Measurements from ENCODE around the gene IGFBP1. TPM values are rescaled to one million over a fixed set of nuclear protein-coding genes. Genes with fewer than 3 reads are reported as not detected.

The IGFBP1 gene
- total RNA-seq, 3 donors from 2014 or later = not detected

DNA sequence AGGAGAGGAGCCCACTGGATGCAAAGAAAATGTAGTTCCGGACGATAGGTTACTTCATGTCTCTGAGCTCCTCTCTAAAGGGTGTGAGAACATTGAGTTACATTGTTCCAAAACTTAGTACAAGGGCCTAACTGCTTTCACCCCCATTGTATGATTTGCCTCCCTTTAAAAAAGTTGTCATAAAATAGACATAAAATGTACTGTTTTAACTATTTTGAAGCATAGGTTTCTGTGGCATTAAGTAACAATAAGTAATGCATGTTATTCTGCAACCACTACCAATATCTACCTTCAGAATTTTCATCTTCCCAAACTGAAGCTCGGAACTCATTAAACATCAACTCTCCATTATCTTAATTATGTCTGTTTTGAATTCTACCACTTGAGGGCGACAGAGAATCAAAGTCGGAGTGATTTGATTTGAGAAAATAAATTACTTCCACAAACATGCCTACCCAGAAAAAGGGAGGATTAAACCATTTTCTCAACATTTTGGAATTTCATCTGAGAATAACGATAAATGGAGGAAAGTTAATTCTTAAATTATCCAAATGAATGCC lies 2.7 kb downstream of the IGFBP1 start:
- H3K36me3 ChIP-seq (ENCODE audit: low read depth) = no peaks in the 10 kb centered on the region
- no peaks in the 10 kb centered on the region for H3K9me3 ChIP-seq
- intact Hi-C loops (cut with DNase I, micrococcal nuclease) = no loop called here
- peak in 1 of 3 donors; percentile 17 for DNase-seq
- H3K4me1 ChIP-seq (ENCODE audit: low read depth) = no peaks in the 10 kb centered on the region
- ATAC-seq = no peak
- TF ChIP-seq, protein P1, sequence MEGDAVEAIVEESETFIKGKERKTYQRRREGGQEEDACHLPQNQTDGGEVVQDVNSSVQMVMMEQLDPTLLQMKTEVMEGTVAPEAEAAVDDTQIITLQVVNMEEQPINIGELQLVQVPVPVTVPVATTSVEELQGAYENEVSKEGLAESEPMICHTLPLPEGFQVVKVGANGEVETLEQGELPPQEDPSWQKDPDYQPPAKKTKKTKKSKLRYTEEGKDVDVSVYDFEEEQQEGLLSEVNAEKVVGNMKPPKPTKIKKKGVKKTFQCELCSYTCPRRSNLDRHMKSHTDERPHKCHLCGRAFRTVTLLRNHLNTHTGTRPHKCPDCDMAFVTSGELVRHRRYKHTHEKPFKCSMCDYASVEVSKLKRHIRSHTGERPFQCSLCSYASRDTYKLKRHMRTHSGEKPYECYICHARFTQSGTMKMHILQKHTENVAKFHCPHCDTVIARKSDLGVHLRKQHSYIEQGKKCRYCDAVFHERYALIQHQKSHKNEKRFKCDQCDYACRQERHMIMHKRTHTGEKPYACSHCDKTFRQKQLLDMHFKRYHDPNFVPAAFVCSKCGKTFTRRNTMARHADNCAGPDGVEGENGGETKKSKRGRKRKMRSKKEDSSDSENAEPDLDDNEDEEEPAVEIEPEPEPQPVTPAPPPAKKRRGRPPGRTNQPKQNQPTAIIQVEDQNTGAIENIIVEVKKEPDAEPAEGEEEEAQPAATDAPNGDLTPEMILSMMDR (IDR thresholded peaks at IDR 0.05) = no peak
- H3K4me3 ChIP-seq = no peak overlapping the region

DNA sequence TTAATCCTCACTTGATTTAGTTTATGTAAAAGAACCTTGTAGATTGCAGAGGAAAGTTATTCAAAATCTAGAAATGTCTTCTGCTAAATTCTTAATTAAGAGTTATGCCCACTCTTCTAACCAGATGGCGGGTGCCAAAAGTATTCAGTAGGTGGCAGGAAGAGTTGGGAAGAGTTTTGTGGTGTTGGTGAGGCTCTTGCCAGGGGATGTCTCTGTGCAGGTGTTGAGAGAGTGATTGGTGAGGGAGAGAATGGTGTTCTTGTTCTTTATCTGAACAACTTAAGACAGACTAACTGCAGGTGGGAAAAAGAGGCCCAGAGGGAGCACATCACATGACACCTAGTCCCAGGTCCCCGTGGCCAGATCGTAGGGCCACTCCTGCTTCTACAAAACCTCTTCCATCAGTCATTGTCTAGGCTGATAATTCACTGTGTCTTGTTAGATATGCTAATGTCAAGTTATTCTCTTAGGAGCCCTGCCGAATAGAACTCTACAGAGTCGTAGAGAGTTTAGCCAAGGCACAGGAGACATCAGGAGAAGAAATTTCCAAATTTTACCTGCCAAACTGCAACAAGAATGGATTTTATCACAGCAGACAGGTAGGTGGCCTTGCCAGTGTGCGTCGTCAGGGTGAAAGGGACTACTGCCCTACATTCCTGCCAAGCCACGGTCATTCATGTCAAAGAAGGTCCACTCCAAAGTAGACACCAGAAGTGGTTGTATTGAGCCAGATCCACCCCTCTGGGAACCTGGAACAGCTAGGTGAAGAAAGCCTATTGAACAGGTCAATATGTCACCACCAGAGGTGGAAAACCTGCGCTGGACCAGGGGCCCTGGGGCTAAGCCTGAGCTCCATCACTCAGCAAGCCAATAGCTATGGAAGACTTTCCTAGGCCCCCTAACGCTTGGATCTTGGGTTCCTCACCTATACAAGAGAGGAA lies 3.4 kb downstream of the IGFBP1 start:
- TF ChIP-seq, protein P1 (IDR thresholded peaks at IDR 0.05) = no peak
- intact Hi-C loops (cut with DNase I, micrococcal nuclease) = no loop called here

DNA sequence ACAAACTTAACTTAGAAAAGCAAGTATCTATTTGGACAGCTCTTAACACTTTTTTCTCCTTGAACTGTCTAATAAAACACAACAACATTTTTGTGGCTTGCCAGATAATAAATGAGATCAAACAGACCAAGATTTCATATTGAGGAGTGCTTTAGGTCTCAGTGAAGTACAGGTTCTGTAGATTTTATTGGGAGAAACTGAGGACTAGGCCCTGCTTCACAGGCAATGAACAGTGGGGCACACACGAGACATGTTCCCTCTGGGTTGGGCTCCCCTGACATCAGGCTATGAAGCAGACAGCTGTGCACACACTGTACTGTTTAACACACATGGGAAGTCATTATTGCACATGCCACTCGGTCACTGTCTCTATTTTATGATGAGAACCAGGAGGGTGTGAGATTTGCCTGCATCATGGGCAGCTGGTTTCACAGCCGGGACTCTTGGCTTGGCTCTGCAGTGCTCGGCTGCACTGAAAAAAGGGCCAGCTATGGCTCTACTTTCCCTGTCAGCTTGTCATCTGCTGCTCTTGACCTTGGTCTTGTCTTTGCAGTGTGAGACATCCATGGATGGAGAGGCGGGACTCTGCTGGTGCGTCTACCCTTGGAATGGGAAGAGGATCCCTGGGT lies 4.2 kb downstream of the IGFBP1 start:
- H3K9me3 ChIP-seq = no peaks in the 10 kb centered on the region
- H3K36me3 ChIP-seq (ENCODE audit: low read depth) = no peaks in the 10 kb centered on the region
- no peak overlapping the region for H3K4me3 ChIP-seq
- intact Hi-C loops (cut with DNase I, micrococcal nuclease) = no loop called here
- TF ChIP-seq, protein P1 (IDR thresholded peaks at IDR 0.05) = no peak
- no peak for DNase-seq
- H3K4me1 ChIP-seq (ENCODE audit: low read depth) = no peaks in the 10 kb centered on the region
- no peak for ATAC-seq

More for the DNA sequence above, 3.4 kb downstream of the IGFBP1 start:
- Histone ChIP-seq H3K4me3 (no peak overlapping the region), H3K4me1 (ENCODE audit: low read depth) (no peaks in the 10 kb centered on the region), H3K36me3 (ENCODE audit: low read depth) (no peaks in the 10 kb centered on the region), H3K9me3 (no peaks in the 10 kb centered on the region)
- DNase-seq (no peak), ATAC-seq (no peak)

DNA sequence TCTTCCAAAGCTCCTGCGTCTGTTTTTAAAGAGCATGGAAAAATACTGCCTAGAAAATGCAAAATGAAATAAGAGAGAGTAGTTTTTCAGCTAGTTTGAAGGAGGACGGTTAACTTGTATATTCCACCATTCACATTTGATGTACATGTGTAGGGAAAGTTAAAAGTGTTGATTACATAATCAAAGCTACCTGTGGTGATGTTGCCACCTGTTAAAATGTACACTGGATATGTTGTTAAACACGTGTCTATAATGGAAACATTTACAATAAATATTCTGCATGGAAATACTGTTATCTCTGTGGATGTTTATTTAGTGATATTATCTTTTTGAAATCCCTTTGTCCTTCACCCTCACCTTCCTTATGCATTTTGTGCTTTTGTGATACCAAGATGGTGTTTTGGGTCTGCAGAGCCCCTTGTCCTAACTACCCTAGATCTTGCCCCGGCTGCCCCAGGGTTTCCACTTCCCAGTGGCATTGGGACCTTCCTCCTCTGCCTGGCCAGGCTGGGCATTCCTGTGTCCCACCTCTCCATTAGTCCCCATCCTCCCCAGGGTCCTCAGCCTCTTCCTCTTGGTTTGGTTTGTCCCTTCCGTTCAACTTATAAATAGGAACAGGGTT lies 5.2 kb downstream of the IGFBP1 start:
- intact Hi-C loops (cut with DNase I, micrococcal nuclease) = no loop called here
- H3K4me1 ChIP-seq (ENCODE audit: low read depth) = no peaks in the 10 kb centered on the region
- no peaks in the 10 kb centered on the region for H3K9me3 ChIP-seq
- H3K4me3 ChIP-seq = no peak overlapping the region
- no peaks in the 10 kb centered on the region for H3K36me3 ChIP-seq (ENCODE audit: low read depth)
- TF ChIP-seq, protein P1 (IDR thresholded peaks at IDR 0.05) = no peak
- no peak for DNase-seq
- no peak for ATAC-seq

DNA sequence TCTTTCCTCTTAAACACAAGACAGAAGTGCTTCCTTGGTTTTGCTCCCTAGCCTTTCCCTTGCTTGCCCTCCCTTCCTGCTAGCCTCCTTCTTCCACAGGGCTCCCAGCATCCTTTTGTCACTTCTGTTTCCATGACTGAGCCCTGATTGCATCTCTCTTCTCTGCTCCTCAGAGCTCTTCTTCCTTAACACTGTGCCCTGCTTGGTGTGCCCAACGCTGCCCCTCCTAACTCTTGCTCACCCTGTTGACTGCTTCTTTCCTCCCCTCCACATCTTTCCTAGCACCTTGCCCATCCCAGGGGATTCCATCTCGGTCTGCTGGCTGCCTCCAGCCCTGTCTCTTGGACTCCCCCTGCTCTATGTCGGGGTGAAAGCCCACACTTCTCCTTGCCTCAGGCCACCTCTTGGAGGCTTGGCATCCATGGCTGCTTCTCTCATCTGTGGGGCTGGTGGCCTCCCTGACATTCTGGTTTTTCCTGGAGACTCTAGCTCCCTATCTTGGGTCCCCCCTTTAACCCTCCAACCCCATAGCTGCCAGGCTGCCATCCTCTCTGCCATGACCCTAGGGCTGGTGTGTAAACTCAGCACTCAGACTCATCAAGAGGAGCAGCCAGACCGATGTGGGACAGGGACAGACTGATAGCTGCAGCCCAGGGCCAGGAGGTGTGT lies 5.8 kb downstream of the IGFBP1 start:
- Histone ChIP-seq H3K4me1 (ENCODE audit: low read depth) (no peaks in the 10 kb centered on the region), H3K36me3 (ENCODE audit: low read depth) (no peaks in the 10 kb centered on the region), H3K4me3 (no peak overlapping the region), H3K9me3 (no peaks in the 10 kb centered on the region)
- intact Hi-C loops (cut with DNase I, micrococcal nuclease) = no loop called here
- no peak for DNase-seq
- ATAC-seq = no peak
- TF ChIP-seq, protein P1 (IDR thresholded peaks at IDR 0.05) = no peak

Measured in mucosa of descending colon (tissue), 3 donors.